ENCODE results near the gene TMSB4X.

DNA sequence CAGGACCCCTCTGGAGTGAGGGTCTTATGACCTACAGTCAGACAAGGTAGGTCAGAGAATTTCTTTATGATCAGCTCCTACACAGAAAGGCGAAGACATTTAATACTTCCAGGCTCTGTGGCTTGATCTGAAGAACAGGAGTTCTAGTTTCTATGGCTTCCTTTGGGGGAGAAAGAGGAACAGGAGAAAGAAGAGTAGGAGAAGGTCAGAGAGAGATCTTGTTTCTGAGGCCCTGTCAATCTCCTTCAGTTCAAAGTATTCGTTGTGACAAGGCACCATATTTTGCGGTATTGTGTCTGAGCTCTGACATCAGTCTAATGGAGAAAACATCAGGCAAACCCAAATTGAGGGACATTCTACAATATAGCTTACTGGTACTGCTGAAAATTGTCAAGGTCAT lies 16.7 kb downstream of the TMSB4X start:
- TF ChIP-seq, protein P1, sequence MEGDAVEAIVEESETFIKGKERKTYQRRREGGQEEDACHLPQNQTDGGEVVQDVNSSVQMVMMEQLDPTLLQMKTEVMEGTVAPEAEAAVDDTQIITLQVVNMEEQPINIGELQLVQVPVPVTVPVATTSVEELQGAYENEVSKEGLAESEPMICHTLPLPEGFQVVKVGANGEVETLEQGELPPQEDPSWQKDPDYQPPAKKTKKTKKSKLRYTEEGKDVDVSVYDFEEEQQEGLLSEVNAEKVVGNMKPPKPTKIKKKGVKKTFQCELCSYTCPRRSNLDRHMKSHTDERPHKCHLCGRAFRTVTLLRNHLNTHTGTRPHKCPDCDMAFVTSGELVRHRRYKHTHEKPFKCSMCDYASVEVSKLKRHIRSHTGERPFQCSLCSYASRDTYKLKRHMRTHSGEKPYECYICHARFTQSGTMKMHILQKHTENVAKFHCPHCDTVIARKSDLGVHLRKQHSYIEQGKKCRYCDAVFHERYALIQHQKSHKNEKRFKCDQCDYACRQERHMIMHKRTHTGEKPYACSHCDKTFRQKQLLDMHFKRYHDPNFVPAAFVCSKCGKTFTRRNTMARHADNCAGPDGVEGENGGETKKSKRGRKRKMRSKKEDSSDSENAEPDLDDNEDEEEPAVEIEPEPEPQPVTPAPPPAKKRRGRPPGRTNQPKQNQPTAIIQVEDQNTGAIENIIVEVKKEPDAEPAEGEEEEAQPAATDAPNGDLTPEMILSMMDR (IDR thresholded peaks at IDR 0.05): no peak
- TF ChIP-seq, protein P2, sequence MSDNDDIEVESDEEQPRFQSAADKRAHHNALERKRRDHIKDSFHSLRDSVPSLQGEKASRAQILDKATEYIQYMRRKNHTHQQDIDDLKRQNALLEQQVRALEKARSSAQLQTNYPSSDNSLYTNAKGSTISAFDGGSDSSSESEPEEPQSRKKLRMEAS (CRISPR knock-in tag; IDR thresholded peaks at IDR 0.05): no peak
- TF ChIP-seq NR3C1 (CRISPR knock-in tag; conservative IDR thresholded peaks at IDR 0.05; ENCODE audit: low read depth) (no peak), ZNF219 (CRISPR knock-in tag; IDR thresholded peaks at IDR 0.05; ENCODE audit: borderline replicate concordance) (no peak), SP1 (CRISPR knock-in tag; conservative IDR thresholded peaks at IDR 0.05) (no peak), IRF2 (CRISPR knock-in tag; IDR thresholded peaks at IDR 0.05; ENCODE audit: borderline replicate concordance, low read depth) (no peak)
